22Rv1 (cell line): ENCODE results near the gene MTMR12.

Experiments used
- ZFX ChIP-seq: fragments of 450-650 bp; IDR thresholded peaks from 2 replicates; pipeline ENCODE4 v1.6.1; 2017; ENCODE audit warnings: antibody characterized with exemption, borderline replicate concordance
- TF ChIP-seq, protein P1 (sequence below): fragments of 450-650 bp; IDR thresholded peaks from 2 replicates; pipeline ENCODE4 v1.5.1; 2017; ENCODE audit warnings: mild to moderate bottlenecking

DNA sequence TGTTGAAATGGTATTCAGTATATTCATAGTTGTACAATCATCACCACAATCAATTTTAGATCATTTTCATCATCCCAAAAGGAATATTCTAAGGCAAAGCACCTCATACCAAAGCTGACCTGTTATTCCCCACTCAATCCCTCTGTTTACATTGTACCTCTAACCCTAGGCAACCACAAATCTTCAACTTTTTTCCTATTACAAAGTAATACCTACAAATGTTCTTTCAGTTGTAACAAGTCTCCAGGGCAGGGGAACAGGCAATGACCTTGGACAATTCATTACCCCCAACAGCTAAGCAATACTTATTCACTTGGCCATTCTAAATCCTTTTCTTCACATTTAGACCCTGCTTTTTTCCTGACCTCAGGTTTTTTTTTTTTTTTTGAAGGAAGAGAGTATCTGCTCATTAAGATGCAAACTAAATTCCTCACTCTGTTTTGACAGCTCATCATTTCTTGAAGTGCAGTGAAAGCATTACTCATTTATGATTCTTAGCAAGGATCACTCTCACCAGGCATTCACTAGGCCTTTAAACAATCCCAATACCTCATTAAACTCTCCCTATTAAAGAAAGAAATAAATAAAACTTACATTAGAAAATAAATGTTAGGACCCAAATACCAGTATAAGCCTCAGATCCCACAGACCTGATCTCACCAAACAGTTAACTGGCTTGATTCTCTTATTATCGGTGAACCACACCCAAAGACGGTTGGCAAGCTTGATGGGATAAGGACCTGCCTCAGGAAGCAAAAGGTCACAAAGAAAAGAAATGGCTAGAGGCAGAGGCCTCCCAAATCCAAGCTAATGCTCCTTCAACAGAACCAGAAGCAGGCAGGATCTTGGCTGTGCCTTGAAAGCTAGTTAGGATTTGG lies 15.3 kb downstream of the MTMR12 start:
- TF ChIP-seq, protein P1, sequence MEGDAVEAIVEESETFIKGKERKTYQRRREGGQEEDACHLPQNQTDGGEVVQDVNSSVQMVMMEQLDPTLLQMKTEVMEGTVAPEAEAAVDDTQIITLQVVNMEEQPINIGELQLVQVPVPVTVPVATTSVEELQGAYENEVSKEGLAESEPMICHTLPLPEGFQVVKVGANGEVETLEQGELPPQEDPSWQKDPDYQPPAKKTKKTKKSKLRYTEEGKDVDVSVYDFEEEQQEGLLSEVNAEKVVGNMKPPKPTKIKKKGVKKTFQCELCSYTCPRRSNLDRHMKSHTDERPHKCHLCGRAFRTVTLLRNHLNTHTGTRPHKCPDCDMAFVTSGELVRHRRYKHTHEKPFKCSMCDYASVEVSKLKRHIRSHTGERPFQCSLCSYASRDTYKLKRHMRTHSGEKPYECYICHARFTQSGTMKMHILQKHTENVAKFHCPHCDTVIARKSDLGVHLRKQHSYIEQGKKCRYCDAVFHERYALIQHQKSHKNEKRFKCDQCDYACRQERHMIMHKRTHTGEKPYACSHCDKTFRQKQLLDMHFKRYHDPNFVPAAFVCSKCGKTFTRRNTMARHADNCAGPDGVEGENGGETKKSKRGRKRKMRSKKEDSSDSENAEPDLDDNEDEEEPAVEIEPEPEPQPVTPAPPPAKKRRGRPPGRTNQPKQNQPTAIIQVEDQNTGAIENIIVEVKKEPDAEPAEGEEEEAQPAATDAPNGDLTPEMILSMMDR = no peak
- no peak for TF ChIP-seq ZFX
